Activated B cell treated with CpG ODN at 0.5 μM for 24 hours (primary cell): ENCODE data around the gene FAF1. TPM values are rescaled to one million over a fixed set of nuclear protein-coding genes. Genes with fewer than 3 reads are reported as not detected.

Experiments
- ATAC-seq: fragments of 200-7000 bp; cut with Tn5 transposase; one replicate; pipeline ENCODE4 v1.10.0; 2021; ENCODE audit warnings: low read depth, mild to moderate bottlenecking, moderate library complexity
- CTCF ChIA-PET: fragments of 350-600 bp; sonication (Branson Sonifier 250); formaldehyde crosslinking; loops from one replicate; lab custom pipeline; 2021; ENCODE audit warnings: antibody characterized with exemption; lab: Charles Lee
- POLR2A ChIA-PET: fragments of 350-600 bp; sonication (Branson Sonifier 250); formaldehyde crosslinking; loops from one replicate; lab custom pipeline; 2021; ENCODE audit warnings: antibody characterized with exemption; lab: Charles Lee
- DNase-seq: peaks from one replicate; pipeline ENCODE4 v3.0.0; 2022
- H3K27ac Mint-ChIP-seq: one replicate; pipeline ENCODE4 v1.8.0; 2020; ENCODE audit warnings: mixed read lengths
- H3K27me3 Mint-ChIP-seq: one replicate; pipeline ENCODE4 v1.8.0; 2021; ENCODE audit warnings: mixed read lengths
- H3K36me3 Mint-ChIP-seq: one replicate; pipeline ENCODE4 v1.8.0; 2021; ENCODE audit warnings: low read depth, mixed read lengths
- H3K4me1 Mint-ChIP-seq: one replicate; pipeline ENCODE4 v1.8.0; 2021; ENCODE audit warnings: mixed read lengths
- H3K4me3 Mint-ChIP-seq: one replicate; pipeline ENCODE4 v1.8.0; 2020; ENCODE audit warnings: mild to moderate bottlenecking, mixed read lengths
- H3K9me3 Mint-ChIP-seq: one replicate; pipeline ENCODE4 v1.8.0; 2020; ENCODE audit warnings: mixed read lengths
- CTCF ChIP-seq: fragments of 200-600 bp; IDR thresholded peaks from one replicate; pipeline ENCODE4 v1.8.0; 2022; ENCODE audit warnings: antibody characterized with exemption, mild to moderate bottlenecking
- intact Hi-C: fragments of 100-400 bp; cut with micrococcal nuclease; formaldehyde crosslinking; loops from one replicate; pipeline ENCODE4 v1.15.1; 2024
- total RNA-seq: library from RNA; stranded (reverse); gene quantifications from 2 replicates; pipeline ENCODE4 v1.2.3, GENCODE V29; 2022

Gene FAF1
- total RNA-seq, 1 donor from 2014 or later = 61.7 TPM

DNA sequence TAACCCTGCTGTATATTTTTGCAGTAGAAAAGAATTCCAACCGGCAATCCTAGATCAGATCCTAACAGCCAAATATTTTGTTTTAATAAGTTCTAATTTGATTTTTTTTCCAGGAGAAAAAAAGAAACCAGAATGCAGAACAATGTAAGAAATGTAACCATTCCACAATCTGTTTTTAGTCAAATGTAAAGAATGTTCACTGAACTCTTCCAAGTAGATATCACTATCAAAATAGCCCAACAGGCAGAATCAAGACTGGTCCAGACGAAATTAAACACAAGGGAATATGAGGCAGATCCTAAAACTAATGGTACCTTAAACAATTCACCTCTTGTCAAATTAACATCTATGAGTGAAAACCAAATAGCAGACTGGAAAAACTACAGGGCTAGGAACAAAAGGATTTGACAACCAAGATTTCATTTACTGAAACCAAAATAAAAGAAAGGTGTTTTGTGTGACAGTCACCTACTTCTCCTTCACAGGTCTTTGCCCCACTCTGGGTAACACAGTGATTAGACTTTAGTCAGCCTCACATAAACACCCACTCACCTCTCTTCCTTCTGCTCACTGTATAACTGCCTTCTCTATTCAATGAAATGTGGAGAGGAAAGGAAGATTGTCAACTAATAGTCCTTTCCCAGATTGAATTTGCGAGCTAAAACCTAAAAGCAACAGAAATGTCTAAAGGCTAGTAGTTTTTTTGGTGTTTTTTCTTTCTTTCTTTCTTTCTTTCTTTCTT is 137.9 kb downstream of the FAF1 start:
- Mint-ChIP-seq H3K4me1 (peaks cover 7% of the 10 kb centered on the region), H3K9me3 (peaks cover 1% of the 10 kb centered on the region), H3K4me3 (no peak overlapping the region), H3K27me3 (no peaks in the 10 kb centered on the region), H3K27ac (no peak overlapping the region), H3K36me3 (peaks cover 2% of the 10 kb centered on the region)
- no peak for DNase-seq
- ChIA-PET POLR2A (no interaction called here), CTCF (no interaction called here)
- no peak for ATAC-seq
- no peak for TF ChIP-seq CTCF
- intact Hi-C loops = no loop called here

DNA sequence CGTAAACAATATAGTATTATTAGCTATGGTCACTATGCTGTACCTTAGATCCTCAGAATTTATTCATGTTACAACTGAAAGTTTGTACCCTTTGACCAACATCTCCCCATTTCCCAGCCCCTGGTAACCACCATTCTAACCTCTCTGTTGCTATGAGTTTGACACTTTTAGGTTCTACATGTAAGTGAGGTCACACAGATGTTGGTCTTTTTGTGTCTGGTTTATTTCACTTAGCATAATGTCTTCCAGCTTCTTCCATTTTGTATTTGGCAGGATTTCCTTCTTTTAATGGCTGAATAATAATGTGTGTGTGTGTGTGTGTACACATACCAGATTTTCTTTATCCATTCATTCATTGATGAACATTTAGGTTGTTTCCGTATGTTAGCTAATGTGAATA is 139.5 kb downstream of the FAF1 start:
- ATAC-seq = no peak
- no peak for TF ChIP-seq CTCF
- Mint-ChIP-seq H3K36me3 (peaks cover 9% of the 10 kb centered on the region), H3K9me3 (peaks cover 7% of the 10 kb centered on the region), H3K27ac (no peak overlapping the region), H3K4me1 (peaks cover 7% of the 10 kb centered on the region), H3K27me3 (no peaks in the 10 kb centered on the region), H3K4me3 (no peak overlapping the region)
- ChIA-PET POLR2A (no interaction called here), CTCF (interaction anchor here (1.3 kb wide), 1 partner anchor 109 kb away, joined by 4 read pairs; no protein-coding TSS in a partner anchor)
- no peak for DNase-seq
- intact Hi-C loops = no loop called here

DNA sequence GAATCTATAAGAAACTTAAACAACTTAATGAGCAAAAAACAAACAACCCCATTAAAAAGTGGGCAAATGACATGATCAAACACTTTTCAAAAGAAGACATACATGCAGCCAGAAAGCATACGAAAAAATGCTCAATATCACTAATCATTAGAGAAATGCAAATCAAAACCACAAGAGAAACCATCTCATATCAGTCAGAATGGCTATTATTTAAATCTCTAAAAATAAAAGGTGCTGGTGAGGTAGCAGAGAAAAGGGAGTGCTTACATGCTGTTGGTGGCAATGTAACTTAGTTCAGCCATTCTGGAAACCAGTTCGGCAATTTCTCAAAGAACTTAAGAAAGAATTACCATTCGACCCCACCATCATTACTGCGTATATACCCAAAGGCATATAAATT is 147.7 kb downstream of the FAF1 start:
- no peak overlapping the region for H3K27ac Mint-ChIP-seq
- intact Hi-C loops = no loop called here
- TF ChIP-seq CTCF = no peak
- no peak overlapping the region for H3K4me3 Mint-ChIP-seq
- DNase-seq = no peak
- peaks cover 33% of the 10 kb centered on the region for H3K36me3 Mint-ChIP-seq
- no peak for ATAC-seq
- H3K27me3 Mint-ChIP-seq = no peaks in the 10 kb centered on the region
- ChIA-PET POLR2A (no interaction called here), CTCF (no interaction called here)
- peaks cover 32% of the 10 kb centered on the region for H3K9me3 Mint-ChIP-seq
- peaks cover 17% of the 10 kb centered on the region for H3K4me1 Mint-ChIP-seq

GRCh38 chr1:50808296-50808695 is 151.8 kb downstream of the FAF1 start:
- H3K4me3 Mint-ChIP-seq = no peak overlapping the region
- peaks cover 34% of the 10 kb centered on the region for H3K9me3 Mint-ChIP-seq
- H3K36me3 Mint-ChIP-seq = peaks cover 33% of the 10 kb centered on the region
- POLR2A ChIA-PET = no interaction called here
- peaks cover 17% of the 10 kb centered on the region for H3K4me1 Mint-ChIP-seq
- ATAC-seq = no peak
- intact Hi-C loops = no loop called here
- CTCF ChIA-PET = no interaction called here
- no peak for TF ChIP-seq CTCF
- no peak overlapping the region for H3K27ac Mint-ChIP-seq
- no peaks in the 10 kb centered on the region for H3K27me3 Mint-ChIP-seq
- no peak for DNase-seq

- no peak for ATAC-seq
- no peak for TF ChIP-seq CTCF
- peaks cover 12% of the 10 kb centered on the region for H3K36me3 Mint-ChIP-seq
- no peaks in the 10 kb centered on the region for H3K9me3 Mint-ChIP-seq
- no peak overlapping the region for H3K27ac Mint-ChIP-seq
- H3K4me3 Mint-ChIP-seq = no peak overlapping the region
- H3K4me1 Mint-ChIP-seq = peaks cover 8% of the 10 kb centered on the region
- DNase-seq = no peak
- H3K27me3 Mint-ChIP-seq = no peaks in the 10 kb centered on the region
- POLR2A ChIA-PET = no interaction called here
- intact Hi-C loops = no loop called here
- CTCF ChIA-PET = interaction anchor here (1.1 kb wide), 1 partner anchor 20 kb away, joined by 3 read pairs; no protein-coding TSS in a partner anchor
Measured at GRCh38 chr1:50796272-50796671, 163.8 kb downstream of the FAF1 start.
